GM20431 (cell line): Measurements from ENCODE around the gene GSC2.

ENCODE experiments used
- in situ Hi-C: fragments of 300-500 bp; cut with MseI, MboI; formaldehyde crosslinking; loops from one replicate; pipeline ENCODE4 v1.15.0; 2020; ENCODE audit warnings: low sequenced_read_pairs; ENCODE audit not compliant: unreplicated experiment

GSC2 gene

GRCh38 chr22:19138217-19139000, 11.7 kb downstream of the GSC2 start:
- in situ Hi-C loops: no loop called here

- in situ Hi-C loops: no loop called here
These were observed 12.5 kb downstream of the GSC2 start for GRCh38 chr22:19137384-19138216.

- in situ Hi-C loops: no loop called here
These were observed 13.2 kb downstream of the GSC2 start for GRCh38 chr22:19136915-19137314.

GRCh38 chr22:19134874-19135273, 15.2 kb downstream of the GSC2 start:
- in situ Hi-C loops: no loop called here

- in situ Hi-C loops: no loop called here
These were observed 15.8 kb downstream of the GSC2 start for GRCh38 chr22:19134176-19134831.

- in situ Hi-C loops: no loop called here
These were observed 16.5 kb downstream of the GSC2 start for GRCh38 chr22:19133561-19133960.

- in situ Hi-C loops: no loop called here
These were observed 17.2 kb downstream of the GSC2 start for GRCh38 chr22:19132693-19133400.

- in situ Hi-C loops: no loop called here
These were observed 17.9 kb downstream of the GSC2 start for GRCh38 chr22:19132153-19132552.

GRCh38 chr22:19131685-19132015, 18.4 kb downstream of the GSC2 start:
- in situ Hi-C loops: no loop called here

GRCh38 chr22:19130959-19131684, 19.0 kb downstream of the GSC2 start, which contains the start of gene TSSK2:
Gene TSSK2 (plus strand): TSS chr22:19131308. CDS start chr22:19131400, 92 bp downstream.
- in situ Hi-C loops: no loop called here

GRCh38 chr22:19129871-19130270, 20.2 kb downstream of the GSC2 start:
- in situ Hi-C loops: no loop called here

- in situ Hi-C loops: no loop called here
These were observed 21.0 kb downstream of the GSC2 start for GRCh38 chr22:19128946-19129727.

GRCh38 chr22:19128009-19128401, 22.1 kb downstream of the GSC2 start:
- in situ Hi-C loops: no loop called here

- in situ Hi-C loops: no loop called here
These were observed 22.6 kb downstream of the GSC2 start for GRCh38 chr22:19127329-19128008.

- in situ Hi-C loops: no loop called here
These were observed 23.5 kb downstream of the GSC2 start for GRCh38 chr22:19126309-19127273.

GRCh38 chr22:19125474-19126308, 24.4 kb downstream of the GSC2 start:
- in situ Hi-C loops: no loop called here
